GM21717 (cell line): ENCODE measurements around the gene PAX7.
"Not testable (repeated sequence)": the region's sequence is repeated elsewhere in the genome, so short reads cannot be mapped to it uniquely, and the experiment has no call there.

Experiments used
- ATAC-seq: cut with Tn5 transposase; IDR thresholded peaks from one replicate; pipeline ENCODE4 v1.9.1; 2021; ENCODE audit warnings: mild to moderate bottlenecking, moderate library complexity; ENCODE audit not compliant: unreplicated experiment

Gene PAX7

GRCh38 chr1:18657506-18658201 is 27.0 kb downstream of the PAX7 start:
- no peak for ATAC-seq

GRCh38 chr1:18658831-18659230 is 28.2 kb downstream of the PAX7 start:
- no peak for ATAC-seq

GRCh38 chr1:18661404-18662285 is 31.0 kb downstream of the PAX7 start:
- no peak for ATAC-seq

GRCh38 chr1:18662286-18662639 is 31.6 kb downstream of the PAX7 start:
- no peak for ATAC-seq

- ATAC-seq: no peak
Observed at GRCh38 chr1:18666317-18666920, 35.8 kb downstream of the PAX7 start.

- no peak for ATAC-seq
Observed at GRCh38 chr1:18667333-18667732, 36.7 kb downstream of the PAX7 start.

- no peak for ATAC-seq
Observed at GRCh38 chr1:18668046-18668445, 37.4 kb downstream of the PAX7 start.

- ATAC-seq: no peak
Observed at GRCh38 chr1:18668750-18669404, 38.2 kb downstream of the PAX7 start.

GRCh38 chr1:18670121-18670867 is 39.6 kb downstream of the PAX7 start:
- ATAC-seq: no peak

- ATAC-seq: no peak
Observed at GRCh38 chr1:18670868-18671225, 40.2 kb downstream of the PAX7 start.

- no peak for ATAC-seq
Observed at GRCh38 chr1:18673976-18674375, 43.3 kb downstream of the PAX7 start.

- ATAC-seq: no peak
Observed at GRCh38 chr1:18676332-18676781, 45.7 kb downstream of the PAX7 start.

GRCh38 chr1:18681423-18681835 is 50.8 kb downstream of the PAX7 start:
- ATAC-seq: no peak

- ATAC-seq: no peak
Observed at GRCh38 chr1:18682375-18682774, 51.7 kb downstream of the PAX7 start.

- ATAC-seq: no peak
Observed at GRCh38 chr1:18684303-18684702, 53.7 kb downstream of the PAX7 start.

- ATAC-seq: no peak
Observed at GRCh38 chr1:18686540-18686939, 55.9 kb downstream of the PAX7 start.

- ATAC-seq: no peak
Observed at GRCh38 chr1:18687273-18687672, 56.6 kb downstream of the PAX7 start.

- no peak for ATAC-seq
Observed at GRCh38 chr1:18691648-18692047, 61.0 kb downstream of the PAX7 start.

GRCh38 chr1:18693256-18694098 is 62.8 kb downstream of the PAX7 start:
- ATAC-seq: no peak

GRCh38 chr1:18694289-18694688 is 63.6 kb downstream of the PAX7 start:
- not testable (repeated sequence) for ATAC-seq
